ENCODE results near the gene RXFP4.
A peak's percentile ranks its signal among the peaks of the same experiment; 100 is the strongest.

The RXFP4 gene

GRCh38 chr1:155931332-155932038 is 10.0 kb upstream of the RXFP4 start:
- DNase-seq: no peak

GRCh38 chr1:155932081-155932480 is 9.4 kb upstream of the RXFP4 start:
- no peak for DNase-seq

GRCh38 chr1:155932487-155932886 is 9.0 kb upstream of the RXFP4 start:
- no peak for DNase-seq

GRCh38 chr1:155933591-155934096 is 7.8 kb upstream of the RXFP4 start:
- DNase-seq: peak; percentile 35

- DNase-seq: peak; percentile 100
Observed at GRCh38 chr1:155934097-155934935, 7.1 kb upstream of the RXFP4 start, which contains the start of gene KHDC4. Gene KHDC4, minus strand, starts transcription at chr1:155934413. Its CDS starts 40 bp downstream, at chr1:155934373.

GRCh38 chr1:155934936-155935590 is 6.4 kb upstream of the RXFP4 start:
- peak; percentile 91 for DNase-seq

GRCh38 chr1:155938220-155938627 is 3.2 kb upstream of the RXFP4 start:
- peak; percentile 80 for DNase-seq

GRCh38 chr1:155940482-155940992 is 901 bp upstream of the RXFP4 start:
- peak; percentile 64 for DNase-seq

GRCh38 chr1:155941845-155942531 is 550 bp downstream of the RXFP4 start:
- DNase-seq: no peak

- DNase-seq: peak; percentile 11
Observed at GRCh38 chr1:155942578-155943141, 1.2 kb downstream of the RXFP4 start.

GRCh38 chr1:155944444-155944799 is 3.0 kb downstream of the RXFP4 start:
- peak; percentile 39 for DNase-seq

GRCh38 chr1:155946633-155947219 is 5.3 kb downstream of the RXFP4 start:
- no peak for DNase-seq

GRCh38 chr1:155947292-155947691 is 5.9 kb downstream of the RXFP4 start:
- DNase-seq: no peak

- no peak for DNase-seq
Observed at GRCh38 chr1:155947741-155948140, 6.3 kb downstream of the RXFP4 start.

GRCh38 chr1:155950829-155951228 is 9.4 kb downstream of the RXFP4 start:
- DNase-seq: no peak

- DNase-seq: no peak
Observed at GRCh38 chr1:155951753-155952504, 10.5 kb downstream of the RXFP4 start.

GRCh38 chr1:155952505-155952890 is 11.1 kb downstream of the RXFP4 start:
- DNase-seq: peak; percentile 41

- no peak for DNase-seq
Observed at GRCh38 chr1:155954645-155955044, 13.2 kb downstream of the RXFP4 start.

- no peak for DNase-seq
Observed at GRCh38 chr1:155957411-155957915, 16.0 kb downstream of the RXFP4 start.

GRCh38 chr1:155960081-155960745 is 18.8 kb downstream of the RXFP4 start:
- no peak for DNase-seq

Data from DMS53 (cell line).